OCI-LY3 (cell line): ENCODE measurements around the gene SOX8.
"Not testable (repeated sequence)": the region's sequence is repeated elsewhere in the genome, so short reads cannot be mapped to it uniquely, and the experiment has no call there.

Experiments used
- CTCF ChIP-seq: fragments of 200-600, 300-600 bp; sonication (generic); IDR thresholded peaks from 2 replicates; pipeline ENCODE4 v1.5.1; 2014; ENCODE audit warnings: antibody characterized with exemption, low read length, low read depth
- EZH2phosphoT487 ChIP-seq: fragments of 200-600 bp; shearing (Covaris generic); IDR thresholded peaks from 2 replicates; pipeline ENCODE4 v1.6.1; 2018; ENCODE audit warnings: antibody characterized with exemption, mixed run types, low read depth

DNA sequence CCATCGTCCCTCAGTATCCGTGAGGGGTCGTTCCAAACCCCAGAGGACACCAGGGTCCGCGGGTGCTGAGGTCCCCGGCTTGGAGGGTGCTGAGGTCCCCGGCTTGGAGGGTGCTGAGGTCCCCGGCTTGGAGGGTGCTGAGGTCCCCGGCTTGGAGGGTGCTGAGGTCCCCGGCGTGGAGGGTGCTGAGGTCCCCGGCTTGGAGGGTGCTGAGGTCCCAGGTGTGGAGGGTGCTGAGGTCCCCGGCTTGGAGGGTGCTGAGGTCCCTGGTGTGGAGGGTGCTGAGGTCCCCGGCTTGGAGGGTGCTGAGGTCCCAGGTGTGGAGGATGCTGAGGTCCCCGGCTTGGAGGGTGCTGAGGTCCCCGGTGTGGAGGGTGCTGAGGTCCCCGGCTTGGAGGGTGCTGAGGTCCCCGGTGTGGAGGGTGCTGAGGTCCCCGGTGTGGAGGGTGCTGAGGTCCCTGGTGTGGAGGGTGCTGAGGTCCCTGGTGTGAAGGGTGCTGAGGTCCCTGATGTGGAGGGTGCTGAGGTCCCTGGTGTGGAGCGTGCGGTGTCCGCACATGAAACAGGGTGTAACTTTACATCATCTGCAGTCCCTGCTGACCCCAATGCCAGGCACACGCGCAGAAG is 43.7 kb downstream of the SOX8 start:
- TF ChIP-seq CTCF, EZH2phosphoT487: not testable (repeated sequence)
